ENCODE data around the gene NQO2. TPM values are rescaled to one million over a fixed set of nuclear protein-coding genes. Genes with fewer than 3 reads are reported as not detected.
"Not testable (repeated sequence)": the region's sequence is repeated elsewhere in the genome, so short reads cannot be mapped to it uniquely, and the experiment has no call there.

NQO2 gene
- total and polyA plus RNA-seq, 10 of the 15 experiments (the other 5 are each of a cell fraction or from before 2014, with no cell fraction given): 0.55 to 2.6 (median 0.80) TPM

- no peak for TF ChIP-seq ZNF24 (IDR thresholded peaks at IDR 0.05)
Observed at GRCh38 chr6:3007571-3007970, 7.9 kb downstream of the NQO2 start (continued).

DNA sequence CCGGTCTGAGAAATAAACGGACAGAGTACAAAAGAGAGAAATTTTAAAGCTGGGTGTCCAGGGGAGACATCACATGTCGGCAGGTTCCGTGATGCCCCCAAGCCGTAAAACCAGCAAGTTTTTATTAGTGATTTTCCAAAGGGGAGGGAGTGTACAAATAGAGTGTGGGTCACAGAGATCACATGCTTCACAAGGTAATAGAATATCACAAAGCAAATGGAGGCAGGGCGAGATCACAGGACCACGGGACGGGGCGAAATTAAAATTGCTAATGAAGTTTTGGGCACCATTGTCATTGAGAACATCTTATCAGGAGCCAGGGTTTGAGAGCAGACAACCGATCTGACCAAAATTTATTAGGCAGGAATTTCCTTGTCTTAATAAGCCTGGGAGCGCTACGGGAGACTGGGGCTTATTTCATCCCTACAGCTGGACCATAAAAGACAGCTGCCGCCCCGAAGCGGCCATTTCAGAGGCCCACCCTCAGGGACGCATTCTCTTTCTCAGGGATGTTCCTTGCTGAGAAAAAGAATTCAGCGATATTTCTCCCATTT is 9.1 kb downstream of the NQO2 start:
- CTCF ChIA-PET; H4K20me1 ChIP-seq (ENCODE audit: control insufficient read depth, insufficient read depth); ATAC-seq; H3K4me1 ChIP-seq (ENCODE audit: control insufficient read depth, insufficient read depth, low read length); BruUV-seq (replicated peaks); DNase-seq (ENCODE audit: low read depth, low spot score); H3K27me3 ChIP-seq (replicated peaks in 1 of 2; ENCODE audit: control insufficient read depth in 2 of 2, insufficient read depth in 2 of 2, low read length in 1 of 2); H3K27ac ChIP-seq (ENCODE audit: control insufficient read depth, insufficient read depth); H3K36me3 ChIP-seq (ENCODE audit: control insufficient read depth in 2 of 2, insufficient read depth in 2 of 2, low read length in 1 of 2); RAD21 ChIA-PET (ENCODE audit: unreplicated experiment); H3K4me3 ChIP-seq; SMC1A ChIA-PET (ENCODE audit: uncharacterized antibody, unreplicated experiment); in situ Hi-C loops (cut with MboI); intact Hi-C loops (cut with micrococcal nuclease; ENCODE audit: unreplicated experiment); H2AFZ ChIP-seq (ENCODE audit: control insufficient read depth, low read depth, low read length); FAIRE-seq; H3K79me2 ChIP-seq (ENCODE audit: control insufficient read depth, insufficient read depth, low read length); H3K4me2 ChIP-seq (ENCODE audit: control insufficient read depth, insufficient read depth); H3K9ac ChIP-seq (ENCODE audit: control insufficient read depth, insufficient read depth, low read length): not testable (repeated sequence)
- 93% methylated on average over 17 of the region's 17 CpGs for WGBS (ENCODE audit: insufficient coverage, insufficient replicate concordance, low lambda C conversion rate, missing lambda C conversion rate)
- POLR2A ChIA-PET: interaction anchor here (0.7 to 1.4 kb wide), 2 partner anchors 31 to 69 kb away, joined by 3 to 4 read pairs; no protein-coding TSS in a partner anchor
- H3K9me3 ChIP-seq (replicated peaks; ENCODE audit: control insufficient read depth, insufficient read depth, low read length): peaks cover 12% of the 10 kb centered on the region; the same call in 2 of the 3 replicates

DNA sequence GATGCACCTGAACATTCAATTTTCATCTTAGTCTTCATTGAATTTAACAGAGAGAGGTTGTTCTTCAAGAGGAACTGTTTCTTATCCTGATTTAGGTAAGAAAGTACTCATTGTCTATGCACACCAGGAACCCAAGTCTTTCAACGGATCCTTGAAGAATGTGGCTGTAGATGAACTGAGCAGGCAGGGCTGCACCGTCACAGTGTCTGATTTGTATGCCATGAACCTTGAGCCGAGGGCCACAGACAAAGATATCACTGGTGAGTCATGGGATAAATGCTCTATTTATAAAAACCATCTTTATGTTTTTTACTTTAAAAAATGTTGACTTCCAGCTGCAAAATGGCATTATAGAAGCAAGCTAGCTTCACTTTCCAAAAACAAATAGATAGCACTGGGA is 10.2 kb downstream of the NQO2 start:
- Histone ChIP-seq H4K20me1 (ENCODE audit: control insufficient read depth, insufficient read depth) (no peaks in the 10 kb centered on the region), H3K4me3 (no peak overlapping the region), H3K36me3 (ENCODE audit: control insufficient read depth in 2 of 2, insufficient read depth in 2 of 2, low read length in 1 of 2) (no peaks in the 10 kb centered on the region), H3K27ac (ENCODE audit: control insufficient read depth, insufficient read depth) (no peak overlapping the region), H3K4me2 (ENCODE audit: control insufficient read depth, insufficient read depth) (no peak overlapping the region), H3K9ac (ENCODE audit: control insufficient read depth, insufficient read depth, low read length) (no peak overlapping the region), H3K79me2 (ENCODE audit: control insufficient read depth, insufficient read depth, low read length) (no peaks in the 10 kb centered on the region), H3K4me1 (ENCODE audit: control insufficient read depth, insufficient read depth, low read length) (no peaks in the 10 kb centered on the region), H2AFZ (ENCODE audit: control insufficient read depth, low read depth, low read length) (no peak overlapping the region), H3K9me3 (replicated peaks; ENCODE audit: control insufficient read depth, insufficient read depth, low read length) (peaks cover 12% of the 10 kb centered on the region; the same call in 2 of the 3 replicates), H3K27me3 (replicated peaks in 1 of 2; ENCODE audit: control insufficient read depth in 2 of 2, insufficient read depth in 2 of 2, low read length in 1 of 2) (no peaks in the 10 kb centered on the region; a peak in 1 of 4 replicates)
- no peak for DNase-seq (ENCODE audit: low read depth, low spot score)
- intact Hi-C loops (cut with micrococcal nuclease; ENCODE audit: unreplicated experiment): no loop called here
- ATAC-seq: no peak
- WGBS (ENCODE audit: insufficient coverage, insufficient replicate concordance, low lambda C conversion rate, missing lambda C conversion rate): 60% methylated on average over 3 of the region's 3 CpGs
- FAIRE-seq: no peak
- ChIA-PET SMC1A (ENCODE audit: uncharacterized antibody, unreplicated experiment) (interaction anchor here (1.1 to 1.3 kb wide), 2 partner anchors 10 to 56 kb away, joined by 3 read pairs; no protein-coding TSS in a partner anchor), CTCF (interaction anchor here (1.2 kb wide), 1 partner anchor 9 kb away, joined by 3 read pairs; no protein-coding TSS in a partner anchor), POLR2A (interaction anchor here (1.4 kb wide), 1 partner anchor 30 kb away, joined by 3 read pairs; no protein-coding TSS in a partner anchor), RAD21 (ENCODE audit: unreplicated experiment) (no interaction called here)
- in situ Hi-C loops (cut with MboI): no loop called here
- BruUV-seq (replicated peaks): no TSS peak
- TF ChIP-seq, protein P1, sequence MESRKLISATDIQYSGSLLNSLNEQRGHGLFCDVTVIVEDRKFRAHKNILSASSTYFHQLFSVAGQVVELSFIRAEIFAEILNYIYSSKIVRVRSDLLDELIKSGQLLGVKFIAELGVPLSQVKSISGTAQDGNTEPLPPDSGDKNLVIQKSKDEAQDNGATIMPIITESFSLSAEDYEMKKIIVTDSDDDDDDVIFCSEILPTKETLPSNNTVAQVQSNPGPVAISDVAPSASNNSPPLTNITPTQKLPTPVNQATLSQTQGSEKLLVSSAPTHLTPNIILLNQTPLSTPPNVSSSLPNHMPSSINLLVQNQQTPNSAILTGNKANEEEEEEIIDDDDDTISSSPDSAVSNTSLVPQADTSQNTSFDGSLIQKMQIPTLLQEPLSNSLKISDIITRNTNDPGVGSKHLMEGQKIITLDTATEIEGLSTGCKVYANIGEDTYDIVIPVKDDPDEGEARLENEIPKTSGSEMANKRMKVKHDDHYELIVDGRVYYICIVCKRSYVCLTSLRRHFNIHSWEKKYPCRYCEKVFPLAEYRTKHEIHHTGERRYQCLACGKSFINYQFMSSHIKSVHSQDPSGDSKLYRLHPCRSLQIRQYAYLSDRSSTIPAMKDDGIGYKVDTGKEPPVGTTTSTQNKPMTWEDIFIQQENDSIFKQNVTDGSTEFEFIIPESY (IDR thresholded peaks at IDR 0.05): no peak
- no peak for TF ChIP-seq MYB (IDR thresholded peaks at IDR 0.05; ENCODE audit: borderline replicate concordance, low read depth, low read length)
- TF ChIP-seq FOS (IDR thresholded peaks at IDR 0.05; ENCODE audit: borderline replicate concordance, extremely low read depth, insufficient read length): no peak
- TF ChIP-seq BCL3 (IDR thresholded peaks at IDR 0.05; ENCODE audit: borderline replicate concordance, insufficient read depth, low read depth, low read length, poor library complexity, severe bottlenecking): no peak
- no peak for TF ChIP-seq PAX5 (IDR thresholded peaks at IDR 0.05; ENCODE audit: borderline replicate concordance, low read depth, low read length)
- TF ChIP-seq ZBTB11 (CRISPR knock-in tag; IDR thresholded peaks at IDR 0.05): no peak
